ENCODE measurements around the gene SLC40A1. TPM values are rescaled to one million over a fixed set of nuclear protein-coding genes. Genes with fewer than 3 reads are reported as not detected.
A peak's percentile ranks its signal among the peaks of the same experiment; 100 is the strongest.

SLC40A1 gene
- total RNA-seq, 6 experiments from 2014 or later, result 101 to 289 (median 134) TPM

- peak; percentile 52 to 83 (median 69) for DNase-seq
- peak overlapping the region; percentile 3 to 82 (median 12) for H3K4me3 ChIP-seq
- H3K36me3 ChIP-seq, result peaks cover 0 to 36% (median 14%) of the 10 kb centered on the region in 4 donors
- peaks cover 0 to 73% (median 28%) of the 10 kb centered on the region in 4 donors for H3K4me1 ChIP-seq
- no peaks in the 10 kb centered on the region for H3K9me3 ChIP-seq
- no peak for TF ChIP-seq POLR2A (IDR thresholded peaks at IDR 0.05)
- TF ChIP-seq CTCF (IDR thresholded peaks at IDR 0.05), result no peak
- H3K27me3 ChIP-seq, result no peaks in the 10 kb centered on the region
- peak overlapping the region; percentile 64 to 91 (median 65) for H3K27ac ChIP-seq
- WGBS (ENCODE audit: insufficient coverage, low coverage, low lambda C conversion rate, missing lambda C conversion rate), result 17% methylated on average over 1 of the region's 1 CpG
- intact Hi-C loops (cut with DNase I), result no loop called here
- ATAC-seq, result peak; percentile 27 to 58 (median 32)
These were observed 4.2 kb downstream of the SLC40A1 start for GRCh38 chr2:189576396-189576795.

- H3K4me1 ChIP-seq, result peaks cover 0 to 88% (median 36%) of the 10 kb centered on the region in 4 donors
- DNase-seq (peak in 2 of 3 donors; percentile 18 to 46), ATAC-seq (peak; percentile 58 to 76 (median 66))
- peak overlapping the region in 2 of 3 donors; percentile 7 to 82 for H3K4me3 ChIP-seq
- H3K27ac ChIP-seq, result peak overlapping the region; percentile 64 to 91 (median 65)
- H3K27me3 ChIP-seq, result no peaks in the 10 kb centered on the region
- H3K9me3 ChIP-seq, result no peaks in the 10 kb centered on the region
- TF ChIP-seq CTCF (IDR thresholded peaks at IDR 0.05) (no peak), POLR2A (IDR thresholded peaks at IDR 0.05) (no peak)
- peaks cover 0 to 46% (median 16%) of the 10 kb centered on the region in 4 donors for H3K36me3 ChIP-seq
- 35% methylated on average over 5 of the region's 5 CpGs for WGBS (ENCODE audit: insufficient coverage, low coverage, low lambda C conversion rate, missing lambda C conversion rate)
- intact Hi-C loops (cut with DNase I), result no loop called here
These were observed 5.7 kb downstream of the SLC40A1 start for GRCh38 chr2:189574793-189575475.

GRCh38 chr2:189570570-189571031, 10.0 kb downstream of the SLC40A1 start:
- Histone ChIP-seq H3K9me3 (no peaks in the 10 kb centered on the region), H3K4me3 (no peak overlapping the region), H3K4me1 (peaks cover 0 to 87% (median 38%) of the 10 kb centered on the region in 4 donors), H3K36me3 (peaks cover 0 to 66% (median 21%) of the 10 kb centered on the region in 4 donors), H3K27ac (peak overlapping the region in 2 of 3 donors; percentile 5 to 38), H3K27me3 (no peaks in the 10 kb centered on the region)
- no peak for TF ChIP-seq POLR2A (IDR thresholded peaks at IDR 0.05)
- no peak for TF ChIP-seq CTCF (IDR thresholded peaks at IDR 0.05)
- no peak for DNase-seq
- intact Hi-C loops (cut with DNase I), result no loop called here
- 56% methylated on average over 1 of the region's 1 CpG for WGBS (ENCODE audit: insufficient coverage, low coverage, low lambda C conversion rate, missing lambda C conversion rate)
- peak; percentile 51 to 63 (median 62) for ATAC-seq

GRCh38 chr2:189569295-189569910, 11.2 kb downstream of the SLC40A1 start:
- intact Hi-C loops (cut with DNase I), result no loop called here
- no peak for TF ChIP-seq POLR2A (IDR thresholded peaks at IDR 0.05)
- peak in 3 of 4 donors; percentile 6 to 15 (median 14) for TF ChIP-seq CTCF (IDR thresholded peaks at IDR 0.05)

More at GRCh38 chr2:189569295-189569910, 11.2 kb downstream of the SLC40A1 start:
- H3K27me3 ChIP-seq, result no peaks in the 10 kb centered on the region
- peak; percentile 30 to 71 (median 54) for ATAC-seq
- peaks cover 0 to 75% (median 34%) of the 10 kb centered on the region in 4 donors for H3K4me1 ChIP-seq
- H3K9me3 ChIP-seq, result no peaks in the 10 kb centered on the region
- H3K36me3 ChIP-seq, result peaks cover 0 to 77% (median 28%) of the 10 kb centered on the region in 4 donors
- H3K4me3 ChIP-seq, result no peak overlapping the region
- 16% methylated on average over 1 of the region's 1 CpG for WGBS (ENCODE audit: insufficient coverage, low coverage, low lambda C conversion rate, missing lambda C conversion rate)
- DNase-seq, result no peak
- H3K27ac ChIP-seq, result peak overlapping the region; percentile 38 to 60 (median 49)
